Endothelial cell of umbilical vein (primary cell): ENCODE data around the gene ANKRD16. TPM values are rescaled to one million over a fixed set of nuclear protein-coding genes. Genes with fewer than 3 reads are reported as not detected.

Experiments
- BruUV-seq: library from RNA; stranded (reverse); fragments of 400-500 nt; replicated peaks from 2 replicates; lab custom pipeline; 2021; lab: Mats Ljungman, UMichigan
- CTCF ChIA-PET: fragments of 300-600, 350-600 bp; sonication (Branson Sonifier 250); formaldehyde crosslinking; loops from one replicate; lab custom pipeline; 2021; ENCODE audit warnings: antibody characterized with exemption, inconsistent platforms; lab: Charles Lee
- POLR2A ChIA-PET: fragments of 300-600, 350-600 bp; sonication (Branson Sonifier 250); formaldehyde crosslinking; loops from one replicate; lab custom pipeline; 2021; ENCODE audit warnings: antibody characterized with exemption, inconsistent platforms; lab: Charles Lee
- DNase-seq: peaks from one replicate; pipeline ENCODE4 v3.0.0-alpha.2; 2011; ENCODE audit warnings: low read depth, low spot score
- FAIRE-seq: peaks from 2 replicates; lab custom pipeline; 2011; peaks lifted over from hg19 to GRCh38; lab: Jason Lieb, UNC
- H2AFZ ChIP-seq: 2 replicates; pipeline ENCODE4 v1.6.0; 2012; ENCODE audit warnings: low read depth, low read length, control low read depth, inconsistent platforms
- H3K27ac ChIP-seq: 2 replicates; pipeline ENCODE4 v1.5.1; 2011; ENCODE audit warnings: low read depth, mild to moderate bottlenecking, control low read depth, low read length, moderate library complexity; ENCODE audit not compliant: insufficient read depth
- H3K27me3 ChIP-seq, 2 experiments: 2 replicates each; pipeline versions ENCODE4 v1.6.0 to v1.6.1; 2011; ENCODE audit warnings: low read length in 2 of 2, mixed read lengths in 1 of 2; ENCODE audit not compliant: control insufficient read depth in 2 of 2, insufficient read depth in 2 of 2
- H3K36me3 ChIP-seq, 2 experiments: 2 replicates in 1 of 2; 3 replicates in 1 of 2; pipeline ENCODE4 v1.5.1; 2011; ENCODE audit warnings: low read length in 2 of 2, mild to moderate bottlenecking in 1 of 2, moderate library complexity in 1 of 2; ENCODE audit not compliant: control insufficient read depth in 2 of 2, insufficient read depth in 2 of 2; ENCODE audit errors: extremely low read depth in 1 of 2
- H3K4me1 ChIP-seq: 3 replicates; pipeline ENCODE4 v1.5.1; 2011; ENCODE audit warnings: mild to moderate bottlenecking, low read length; ENCODE audit not compliant: control insufficient read depth, insufficient read depth; ENCODE audit errors: extremely low read depth
- H3K4me2 ChIP-seq: 2 replicates; pipeline ENCODE4 v1.6.1; 2011; ENCODE audit warnings: low read length, control low read depth, mixed read lengths; ENCODE audit not compliant: insufficient read depth
- H3K4me3 ChIP-seq, 3 experiments: fragments of 200-600 bp in 1 of 3; sonication (generic), shearing (Covaris generic) in 1 of 3; replicated peaks in 1 of 3; 2 replicates each; pipeline ENCODE4 v1.5.1; 2011 to 2016; ENCODE audit warnings: control low read depth in 3 of 3, low read length in 3 of 3, mild to moderate bottlenecking in 2 of 3, inconsistent platforms in 1 of 3, low read depth in 1 of 3, moderate library complexity in 1 of 3; ENCODE audit not compliant: insufficient read depth in 1 of 3
- H3K79me2 ChIP-seq: 2 replicates; pipeline ENCODE4 v1.6.0; 2012; ENCODE audit warnings: low read length, inconsistent platforms; ENCODE audit not compliant: control insufficient read depth, insufficient read depth
- H3K9ac ChIP-seq: replicated peaks from 2 replicates; pipeline ENCODE3; 2011; ENCODE audit warnings: low read length, control low read depth; ENCODE audit not compliant: insufficient read depth; ENCODE audit errors: extremely low read depth
- H3K9me1 ChIP-seq: replicated peaks from 3 replicates; pipeline ENCODE4 v1.6.0; 2011; ENCODE audit warnings: mild to moderate bottlenecking, low read length; ENCODE audit not compliant: control insufficient read depth, insufficient read depth; ENCODE audit errors: extremely low read depth
- H3K9me3 ChIP-seq: replicated peaks from 2 replicates; pipeline ENCODE4 v1.5.1; 2012; ENCODE audit warnings: low read length, inconsistent platforms; ENCODE audit not compliant: control insufficient read depth, insufficient read depth
- H4K20me1 ChIP-seq: replicated peaks from 2 replicates; pipeline ENCODE3; 2011; ENCODE audit warnings: mild to moderate bottlenecking, low read length; ENCODE audit not compliant: control insufficient read depth, insufficient read depth; ENCODE audit errors: extremely low read depth
- EZH2 ChIP-seq: IDR thresholded peaks from 2 replicates; pipeline ENCODE4 v1.6.1; 2012; ENCODE audit warnings: borderline replicate concordance, low read depth, mild to moderate bottlenecking, moderate library complexity, low read length, inconsistent platforms; ENCODE audit not compliant: severe bottlenecking
- FOS ChIP-seq: IDR thresholded peaks from 2 replicates; pipeline ENCODE4 v1.6.1; 2011; ENCODE audit warnings: mild to moderate bottlenecking, low read length, moderate library complexity, borderline replicate concordance; ENCODE audit not compliant: insufficient read depth
- GATA2 ChIP-seq: IDR thresholded peaks from 2 replicates; pipeline ENCODE4 v1.7.0; 2011; ENCODE audit warnings: low read depth, mild to moderate bottlenecking, moderate library complexity, mixed read lengths, low read length; ENCODE audit not compliant: insufficient read length, insufficient read depth
- JUN ChIP-seq: IDR thresholded peaks from 2 replicates; pipeline ENCODE4 v1.6.1; 2011; ENCODE audit warnings: borderline replicate concordance, low read depth; ENCODE audit not compliant: insufficient read length, insufficient read depth
- MYC ChIP-seq: IDR thresholded peaks from one replicate; pipeline ENCODE4 v1.6.1; 2011; ENCODE audit warnings: mild to moderate bottlenecking, low read depth, low read length
- POLR2A ChIP-seq: IDR thresholded peaks from 2 replicates; pipeline ENCODE4 v1.6.1; 2012; ENCODE audit warnings: low read depth, mild to moderate bottlenecking, control low read depth, low read length
- POLR2AphosphoS5 ChIP-seq: IDR thresholded peaks from 2 replicates; pipeline ENCODE4 v1.6.1; 2012; ENCODE audit warnings: low read depth, mild to moderate bottlenecking, control low read depth, low read length, moderate library complexity; ENCODE audit not compliant: insufficient read depth
- dilution Hi-C: fragments of 300-500 bp; cut with MboI; formaldehyde crosslinking; loops from one replicate; pipeline ENCODE4 v1.15.0; 2019; ENCODE audit warnings: low sequenced_read_pairs; ENCODE audit not compliant: extremely low pct_ligation_motif_present
- intact Hi-C: fragments of 100-400 bp; cut with micrococcal nuclease; formaldehyde crosslinking; loops from one replicate; pipeline ENCODE4 v1.10.0; 2022
- polyA plus RNA-seq, 4 experiments: library from polyadenylated mRNA; depleted of rRNA in 3 of 4; stranded (reverse) in 3 of 4; unstranded in 1 of 4; fragments of >200 nt; gene quantifications; 2 replicates each; pipeline versions ENCODE4 v1.2.1 to v1.2.3, GENCODE V29; 2011 to 2012; ENCODE audit warnings: missing spikeins in 1 of 4
- total RNA-seq: library from RNA; stranded (reverse); gene quantifications from 2 replicates; pipeline ENCODE4 v1.2.3, GENCODE V29; 2021
- TF ChIP-seq, protein P1 (sequence below): IDR thresholded peaks from 2 replicates; pipeline ENCODE4 v1.6.1; 2011; ENCODE audit not compliant: insufficient read depth, insufficient read length
- TF ChIP-seq, protein P2 (sequence below), 2 donors: IDR thresholded peaks; 1 replicate in 1 of 2; 2 replicates in 1 of 2; pipeline ENCODE4 v1.5.1; 2011; ENCODE audit warnings: low read length in 2 of 2, mild to moderate bottlenecking in 2 of 2, moderate library complexity in 2 of 2, control low read depth in 1 of 2, inconsistent platforms in 1 of 2, low read depth in 1 of 2; ENCODE audit not compliant: insufficient read depth in 1 of 2; ENCODE audit errors: extremely low read depth in 1 of 2

ANKRD16 gene
- total and polyA plus RNA-seq, 2 donors (not counting 3 experiments of a cell fraction or from before 2014, with no cell fraction given), result 6.9 to 8.0 TPM

DNA sequence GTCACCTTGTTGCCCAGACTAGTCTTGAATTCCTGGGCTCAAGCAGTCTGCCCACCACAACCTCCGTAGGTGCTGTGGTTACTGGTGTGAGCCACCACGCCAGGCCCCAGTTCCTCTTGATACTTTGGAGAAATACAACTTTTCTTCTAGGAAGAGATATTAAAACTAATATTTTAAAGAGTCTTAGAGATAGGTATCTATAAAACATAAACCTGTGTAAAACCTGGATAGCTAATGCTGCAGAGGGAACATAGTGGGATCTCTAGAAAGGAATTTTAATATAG, 71.7 kb downstream of the ANKRD16 start:
- no peak for FAIRE-seq
- Histone ChIP-seq H2AFZ (no peak overlapping the region), H3K4me2 (no peak overlapping the region), H3K4me3 (no peak overlapping the region), H3K27ac (no peak overlapping the region), H3K9me1 (no peaks in the 10 kb centered on the region), H4K20me1 (no peaks in the 10 kb centered on the region), H3K9ac (no peak overlapping the region), H3K4me1 (peaks cover 7% of the 10 kb centered on the region), H3K36me3 (no peaks in the 10 kb centered on the region), H3K27me3 (no peaks in the 10 kb centered on the region), H3K79me2 (peaks cover 6% of the 10 kb centered on the region), H3K9me3 (no peaks in the 10 kb centered on the region)
- intact Hi-C loops (loop anchor here (10.0 kb wide), 1 partner anchor 157 kb away; the partner anchor contains the start of gene IL15RA), dilution Hi-C loops (no loop called here)
- ChIA-PET POLR2A (no interaction called here), CTCF (interaction anchor here (1.3 kb wide), 1 partner anchor 111 kb away, joined by 3 read pairs; no protein-coding TSS in a partner anchor)
- BruUV-seq, result no TSS peak
- TF ChIP-seq, protein P1, sequence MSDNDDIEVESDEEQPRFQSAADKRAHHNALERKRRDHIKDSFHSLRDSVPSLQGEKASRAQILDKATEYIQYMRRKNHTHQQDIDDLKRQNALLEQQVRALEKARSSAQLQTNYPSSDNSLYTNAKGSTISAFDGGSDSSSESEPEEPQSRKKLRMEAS, result no peak
- TF ChIP-seq POLR2AphosphoS5 (no peak), MYC (no peak), EZH2 (no peak), FOS (no peak), POLR2A (no peak), GATA2 (no peak), JUN (no peak)
- TF ChIP-seq, protein P2, sequence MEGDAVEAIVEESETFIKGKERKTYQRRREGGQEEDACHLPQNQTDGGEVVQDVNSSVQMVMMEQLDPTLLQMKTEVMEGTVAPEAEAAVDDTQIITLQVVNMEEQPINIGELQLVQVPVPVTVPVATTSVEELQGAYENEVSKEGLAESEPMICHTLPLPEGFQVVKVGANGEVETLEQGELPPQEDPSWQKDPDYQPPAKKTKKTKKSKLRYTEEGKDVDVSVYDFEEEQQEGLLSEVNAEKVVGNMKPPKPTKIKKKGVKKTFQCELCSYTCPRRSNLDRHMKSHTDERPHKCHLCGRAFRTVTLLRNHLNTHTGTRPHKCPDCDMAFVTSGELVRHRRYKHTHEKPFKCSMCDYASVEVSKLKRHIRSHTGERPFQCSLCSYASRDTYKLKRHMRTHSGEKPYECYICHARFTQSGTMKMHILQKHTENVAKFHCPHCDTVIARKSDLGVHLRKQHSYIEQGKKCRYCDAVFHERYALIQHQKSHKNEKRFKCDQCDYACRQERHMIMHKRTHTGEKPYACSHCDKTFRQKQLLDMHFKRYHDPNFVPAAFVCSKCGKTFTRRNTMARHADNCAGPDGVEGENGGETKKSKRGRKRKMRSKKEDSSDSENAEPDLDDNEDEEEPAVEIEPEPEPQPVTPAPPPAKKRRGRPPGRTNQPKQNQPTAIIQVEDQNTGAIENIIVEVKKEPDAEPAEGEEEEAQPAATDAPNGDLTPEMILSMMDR (IDR thresholded peaks at IDR 0.05; ENCODE audit: extremely low read depth in 1 of 2, insufficient read depth in 1 of 2, low read depth in 1 of 2, low read length in 2 of 2), result no peak
- no peak for DNase-seq
